NCI-H1092 treated with DMSO at 0.1 percent for 48 hours (cell line): Measurements from ENCODE around the gene CELA2B.
"Not testable (repeated sequence)": the region's sequence is repeated elsewhere in the genome, so short reads cannot be mapped to it uniquely, and the experiment has no call there.

ENCODE experiments used
- DNase-seq: peaks from one replicate; lab custom pipeline; 2025; lab: John Stamatoyannopoulos, UW

CELA2B gene

DNA sequence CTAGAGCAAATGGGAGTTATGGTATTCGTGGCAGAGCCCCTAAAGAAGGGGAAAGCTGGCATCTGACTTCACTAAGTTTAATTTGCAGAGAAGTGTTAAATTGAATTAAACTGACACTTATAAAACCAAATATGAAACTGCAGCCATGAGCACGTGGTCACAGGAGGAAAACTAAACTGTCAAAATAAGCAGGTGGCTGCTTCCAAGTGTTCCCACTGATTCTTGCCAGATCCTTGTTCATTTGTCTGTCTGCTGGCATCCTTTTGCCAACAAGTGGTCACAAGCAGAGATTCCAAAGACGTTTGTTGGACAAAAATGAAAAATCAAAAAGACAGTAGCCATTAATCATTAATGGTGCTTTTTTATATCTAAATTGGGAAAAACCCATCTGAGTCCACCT is 6.5 kb upstream of the CELA2B start:
- DNase-seq, result no peak

DNA sequence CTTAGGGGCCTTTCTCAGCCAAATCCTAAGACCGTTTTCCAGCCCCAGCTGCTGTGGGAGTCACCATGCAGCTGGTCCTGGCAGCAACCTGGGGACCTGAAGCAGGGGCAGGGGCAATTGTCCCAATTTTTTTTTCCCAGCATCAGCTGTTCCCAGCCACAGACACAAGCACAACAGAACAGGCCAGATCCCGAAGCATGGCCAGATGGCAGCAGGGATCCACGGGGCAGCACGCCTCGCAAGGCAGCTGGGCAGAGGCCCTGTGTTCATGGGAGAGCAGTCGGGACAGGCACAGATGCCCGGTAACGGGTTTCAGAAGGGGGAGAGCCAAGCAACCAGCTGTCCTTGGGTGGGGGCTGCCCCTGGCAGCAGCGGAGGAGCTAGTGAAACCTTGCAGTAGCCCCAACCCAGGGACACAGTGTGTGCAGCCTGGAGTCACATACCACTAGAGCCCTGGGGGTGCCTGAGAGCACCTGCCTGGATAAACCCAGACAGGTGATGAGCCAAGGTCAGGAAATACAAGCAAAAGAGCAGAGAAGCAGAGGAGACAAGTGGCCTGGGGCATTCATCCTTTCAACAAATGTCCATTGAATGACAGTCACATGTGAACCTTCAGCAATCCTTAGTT is 6.0 kb upstream of the CELA2B start:
- DNase-seq, result not testable (repeated sequence)

- not testable (repeated sequence) for DNase-seq
Observed at GRCh38 chr1:15471067-15471466, 4.8 kb upstream of the CELA2B start.

DNA sequence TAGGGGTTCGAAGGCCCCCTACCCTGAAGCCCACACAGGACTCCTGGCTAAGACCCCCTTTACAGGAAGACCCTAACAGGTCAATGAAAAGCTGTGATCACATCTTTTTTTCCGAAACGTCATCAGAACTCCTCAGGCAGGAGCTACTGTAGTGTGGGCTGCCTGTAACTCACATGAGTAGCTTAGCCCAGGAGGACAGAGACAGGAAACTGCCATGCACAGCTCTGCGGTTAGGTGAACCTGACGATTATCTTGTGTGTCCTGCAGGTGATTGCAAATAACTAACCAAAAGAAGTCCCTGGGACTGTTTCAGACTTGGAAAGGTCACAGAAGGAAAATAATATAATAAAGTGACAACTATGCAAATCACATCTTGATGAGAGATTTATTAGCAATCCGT is 4.2 kb upstream of the CELA2B start:
- DNase-seq, result not testable (repeated sequence)

DNA sequence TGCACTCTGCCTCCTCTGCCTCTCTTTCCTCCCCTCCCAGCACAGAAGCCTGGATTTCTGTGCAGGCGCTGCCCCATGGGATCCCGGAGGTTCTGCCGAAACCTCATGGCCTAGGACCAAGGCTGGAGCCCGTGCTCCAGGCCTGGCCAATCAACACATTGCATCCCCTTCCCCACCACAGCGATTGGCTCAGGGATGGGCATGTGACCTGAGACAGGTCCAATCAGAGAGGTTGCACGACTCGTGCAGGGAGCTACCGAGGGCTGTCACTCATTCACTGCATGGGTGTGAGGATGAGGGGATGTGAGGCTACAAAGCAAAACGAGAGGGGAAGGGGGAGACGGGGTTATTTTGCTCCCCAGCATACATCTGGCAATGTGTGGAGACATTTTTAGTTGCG is 3.3 kb upstream of the CELA2B start:
- no peak for DNase-seq

- no peak for DNase-seq
Observed at GRCh38 chr1:15476927-15477326, 1.0 kb downstream of the CELA2B start.

GRCh38 chr1:15477646-15478212 is 1.8 kb downstream of the CELA2B start:
- no peak for DNase-seq

GRCh38 chr1:15479654-15480347 is 3.9 kb downstream of the CELA2B start:
- no peak for DNase-seq

DNA sequence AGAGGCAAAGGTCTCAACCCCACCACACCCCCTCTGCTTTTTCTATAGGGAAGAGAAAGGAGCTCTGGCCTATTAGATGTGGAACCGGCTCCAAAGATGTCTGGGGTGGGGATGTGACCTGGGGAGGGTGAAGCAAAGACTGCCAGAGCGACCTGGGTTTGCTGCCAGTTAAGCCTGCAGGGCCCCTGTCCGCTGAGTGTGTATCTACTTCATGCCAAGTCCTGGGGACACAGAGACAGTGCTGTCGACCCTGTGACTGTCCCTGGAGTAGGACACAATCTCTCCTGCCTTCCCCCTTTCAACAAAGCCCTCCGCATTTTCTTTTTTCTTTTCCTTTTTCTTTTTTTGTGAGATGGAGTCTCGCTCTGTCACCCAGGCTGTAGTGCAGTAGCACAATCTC is 6.6 kb downstream of the CELA2B start:
- DNase-seq, result not testable (repeated sequence)

DNA sequence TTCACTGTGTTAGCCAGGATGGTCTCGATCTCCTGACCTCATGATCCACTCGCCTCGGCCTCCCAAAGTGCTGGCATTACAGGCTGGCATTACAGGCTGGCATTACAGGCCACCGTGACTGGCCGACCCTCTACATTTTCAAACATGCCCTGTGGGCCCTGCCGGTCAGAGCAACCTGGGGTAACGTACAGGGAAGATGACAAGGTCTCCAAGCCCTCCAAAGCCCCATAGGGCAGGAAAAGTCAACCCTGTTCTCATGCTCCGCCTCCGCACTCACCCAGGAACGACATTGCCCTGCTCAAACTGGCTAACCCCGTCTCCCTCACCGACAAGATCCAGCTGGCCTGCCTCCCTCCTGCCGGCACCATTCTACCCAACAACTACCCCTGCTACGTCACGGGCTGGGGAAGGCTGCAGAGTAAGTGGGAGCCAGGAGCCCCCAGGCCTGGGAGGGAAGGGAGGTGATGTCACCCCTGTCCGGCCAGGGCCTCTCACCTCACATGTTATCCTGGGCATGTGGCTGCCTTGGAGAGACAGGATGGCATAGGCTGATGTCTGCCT is 7.2 kb downstream of the CELA2B start:
- not testable (repeated sequence) for DNase-seq

DNA sequence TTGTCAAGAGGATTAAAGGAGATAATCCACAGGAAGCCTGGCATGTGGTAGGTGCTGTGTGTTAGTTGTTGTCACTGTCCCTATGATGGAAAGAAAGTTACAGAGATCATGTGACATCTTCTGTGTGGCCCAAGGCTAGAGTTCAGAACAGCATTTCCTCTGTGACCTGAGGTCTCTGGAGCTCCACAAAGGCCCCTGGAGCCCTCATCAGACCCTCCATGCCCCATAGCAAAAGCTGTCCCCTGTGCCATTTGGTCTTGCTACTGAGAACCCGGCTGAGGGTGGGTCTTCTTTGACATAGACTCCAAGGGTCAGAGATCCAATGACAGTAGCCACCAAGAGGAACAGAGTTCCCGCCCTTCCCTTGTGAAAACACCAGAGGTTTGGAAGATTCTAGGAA is 8.1 kb downstream of the CELA2B start:
- DNase-seq, result no peak

DNA sequence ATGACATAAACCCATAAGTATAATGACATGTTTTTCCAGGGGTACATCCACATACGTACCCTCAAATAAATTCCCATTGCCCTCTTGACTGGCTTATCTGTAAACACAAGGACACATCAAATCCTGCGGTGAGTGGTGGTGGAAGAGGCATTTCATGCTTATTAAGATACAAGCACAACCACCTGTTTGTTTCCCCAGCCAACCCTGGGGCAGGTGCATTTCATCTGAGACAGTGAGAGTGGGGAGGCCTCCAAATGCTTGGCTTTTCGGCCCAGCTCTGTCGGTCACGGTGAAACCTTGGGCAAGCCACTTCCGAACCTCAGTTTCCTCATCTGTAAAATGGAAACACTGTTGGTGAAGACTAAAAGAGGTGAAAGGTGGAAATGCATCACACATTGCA is 8.5 kb downstream of the CELA2B start:
- DNase-seq, result not testable (repeated sequence)

GRCh38 chr1:15485636-15486035 is 9.7 kb downstream of the CELA2B start:
- DNase-seq, result no peak

DNA sequence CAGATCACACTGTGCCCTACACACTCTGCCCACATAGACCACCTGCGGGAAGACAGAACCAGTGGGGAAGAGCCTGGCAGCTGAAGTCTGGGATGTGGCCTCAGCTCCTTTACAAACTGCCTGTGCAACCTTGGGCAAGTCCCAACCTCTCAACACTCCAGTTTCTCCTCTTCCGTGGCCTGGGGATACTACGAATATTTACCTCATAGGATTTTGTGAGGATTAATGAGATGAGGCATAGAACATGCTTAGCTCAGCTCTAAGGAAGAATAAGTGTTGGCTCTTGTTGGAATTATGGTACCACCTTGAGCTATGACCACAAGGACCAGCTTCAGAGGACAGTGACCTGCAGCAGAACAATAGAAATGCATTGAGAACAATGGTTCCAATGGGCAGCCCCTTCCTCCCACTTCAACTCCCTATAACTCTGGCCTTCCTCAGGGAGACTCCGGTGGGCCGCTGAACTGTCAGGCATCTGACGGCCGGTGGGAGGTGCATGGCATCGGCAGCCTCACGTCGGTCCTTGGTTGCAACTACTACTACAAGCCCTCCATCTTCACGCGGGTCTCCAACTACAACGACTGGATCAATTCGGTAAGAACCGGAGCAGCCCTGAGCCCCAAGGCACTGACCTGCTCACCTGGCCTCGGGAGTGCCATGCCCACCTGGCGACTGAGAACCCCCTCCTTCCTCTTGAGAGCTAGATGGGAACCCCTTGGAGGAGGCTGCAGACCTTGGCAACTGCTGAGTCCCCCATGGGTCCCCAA is 11.1 kb downstream of the CELA2B start:
- DNase-seq, result not testable (repeated sequence)

DNA sequence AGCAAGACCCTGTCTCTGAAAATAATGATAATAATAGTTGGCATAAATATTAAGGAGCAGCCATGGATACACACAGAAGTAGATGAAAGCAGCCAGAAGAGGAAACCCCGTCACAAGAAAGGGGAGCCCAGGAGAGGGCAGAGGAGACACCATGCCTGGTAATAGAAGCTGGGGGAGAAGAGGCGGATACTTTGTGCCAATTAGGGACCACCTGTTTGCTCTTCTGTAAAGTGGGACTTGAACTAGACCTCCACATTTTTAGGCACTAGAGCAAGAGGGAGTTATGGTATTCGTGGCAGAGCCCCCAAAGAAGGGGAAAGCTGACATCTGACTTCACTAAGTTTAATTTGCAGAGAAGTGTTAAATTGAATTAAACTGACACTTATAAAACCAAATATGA is 12.5 kb downstream of the CELA2B start:
- no peak for DNase-seq

DNA sequence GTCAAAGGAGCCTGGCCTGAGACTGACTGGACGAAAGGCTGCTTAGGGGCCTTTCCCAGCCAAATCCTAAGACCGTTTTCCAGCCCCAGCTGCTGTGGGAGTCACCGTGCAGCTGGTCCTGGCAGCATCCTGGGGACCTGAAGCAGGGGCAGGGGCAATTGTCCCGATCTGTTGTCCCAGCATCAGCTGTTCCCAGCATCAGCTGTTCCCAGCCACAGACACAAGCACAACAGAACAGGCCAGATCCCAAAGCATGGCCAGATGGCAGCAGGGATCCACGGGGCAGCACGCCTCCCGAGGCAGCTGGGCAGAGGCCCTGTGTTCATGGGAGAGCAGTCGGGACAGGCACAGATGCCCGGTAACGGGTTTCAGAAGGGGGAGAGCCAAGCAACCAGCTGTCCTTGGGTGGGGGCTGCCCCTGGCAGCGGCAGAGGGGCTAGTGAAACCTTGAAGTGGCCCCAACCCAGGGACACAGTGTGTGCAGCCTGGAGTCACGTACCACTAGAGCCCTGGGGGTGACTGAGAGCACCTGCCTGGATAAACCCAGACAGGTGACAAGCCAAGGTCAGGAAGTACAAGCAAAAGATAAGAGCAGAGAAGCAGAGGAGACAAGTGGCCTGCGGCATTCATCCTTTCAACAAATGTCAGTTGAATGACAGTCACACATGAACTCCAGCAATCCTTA is 13.3 kb downstream of the CELA2B start:
- DNase-seq, result peak; percentile 43

GRCh38 chr1:15491010-15491409 is 15.1 kb downstream of the CELA2B start:
- DNase-seq, result not testable (repeated sequence)

DNA sequence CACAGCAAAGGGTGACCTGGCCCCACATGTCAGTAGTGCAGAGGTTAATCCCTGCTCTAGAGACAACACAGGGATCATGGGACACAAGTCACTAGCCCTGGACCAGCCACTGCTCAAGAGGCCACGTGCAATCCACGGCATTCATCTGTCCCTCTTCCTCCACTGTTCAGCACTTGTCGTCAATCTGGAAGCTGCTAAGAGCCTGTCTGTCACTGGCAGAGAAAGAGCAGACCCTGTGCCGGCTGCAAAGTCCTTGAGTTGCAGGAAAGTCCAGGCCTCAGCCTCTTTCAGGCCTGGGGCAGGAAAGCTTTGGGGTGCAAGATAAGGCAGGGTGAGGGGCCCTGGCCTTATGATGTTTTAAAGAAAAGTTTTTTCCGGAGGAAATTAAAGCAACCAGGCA is 16.7 kb downstream of the CELA2B start:
- no peak for DNase-seq

DNA sequence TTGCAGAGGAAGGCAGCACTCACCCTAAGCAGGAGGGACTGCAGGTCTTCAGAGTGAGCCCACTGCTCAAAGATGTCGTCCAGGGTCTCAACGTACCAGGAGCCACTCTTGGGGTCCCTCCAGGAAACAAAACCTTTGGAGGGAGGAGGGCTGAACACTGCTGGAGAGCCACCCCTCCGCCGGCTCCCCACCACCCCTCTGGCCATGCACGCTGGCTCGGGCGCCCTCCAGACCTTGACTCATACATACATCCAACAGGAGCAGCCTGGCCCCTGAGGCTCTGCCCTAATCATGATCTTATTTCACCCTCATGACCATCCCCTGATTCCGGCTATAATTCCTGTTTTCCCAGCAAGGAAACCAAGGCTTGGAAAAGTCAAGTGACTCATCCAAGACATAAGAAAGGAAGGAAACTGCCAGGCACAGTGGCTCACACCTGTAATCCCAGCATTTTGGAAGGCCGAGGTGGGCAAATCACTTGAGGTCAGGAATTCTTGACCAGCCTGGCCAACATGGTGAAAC is 18.0 kb downstream of the CELA2B start:
- no peak for DNase-seq

GRCh38 chr1:15500184-15501178 is 24.6 kb downstream of the CELA2B start:
- no peak for DNase-seq
